Left lobe of liver (tissue), 2 donors: ENCODE measurements around the gene STX16. TPM values are rescaled to one million over a fixed set of nuclear protein-coding genes. Genes with fewer than 3 reads are reported as not detected.

Source experiments
- ATAC-seq: fragments of 200-7000 bp; cut with Tn5 transposase; one replicate; pipeline ENCODE4 v1.9.1; 2020; ENCODE audit warnings: mild to moderate bottlenecking, moderate library complexity
- DNase-seq: peaks from one replicate; pipeline ENCODE4 v3.0.0-alpha.2; 2020; ENCODE audit warnings: low spot score
- total RNA-seq: library from RNA; stranded (reverse); gene quantifications from one replicate; pipeline ENCODE4 v1.2.1, GENCODE V29; 2021
- donor health status: DM: no; HTN: no; CAD: no; lungs with moderate emphysema.
- donor health status: DM: no; HTN: yes; CAD: no.

Gene STX16
- total RNA-seq, 1 donor from 2014 or later, result 25.7 TPM

GRCh38 chr20:58618351-58619076 lies 32.6 kb upstream of the STX16 start:
- no peak for DNase-seq

DNA sequence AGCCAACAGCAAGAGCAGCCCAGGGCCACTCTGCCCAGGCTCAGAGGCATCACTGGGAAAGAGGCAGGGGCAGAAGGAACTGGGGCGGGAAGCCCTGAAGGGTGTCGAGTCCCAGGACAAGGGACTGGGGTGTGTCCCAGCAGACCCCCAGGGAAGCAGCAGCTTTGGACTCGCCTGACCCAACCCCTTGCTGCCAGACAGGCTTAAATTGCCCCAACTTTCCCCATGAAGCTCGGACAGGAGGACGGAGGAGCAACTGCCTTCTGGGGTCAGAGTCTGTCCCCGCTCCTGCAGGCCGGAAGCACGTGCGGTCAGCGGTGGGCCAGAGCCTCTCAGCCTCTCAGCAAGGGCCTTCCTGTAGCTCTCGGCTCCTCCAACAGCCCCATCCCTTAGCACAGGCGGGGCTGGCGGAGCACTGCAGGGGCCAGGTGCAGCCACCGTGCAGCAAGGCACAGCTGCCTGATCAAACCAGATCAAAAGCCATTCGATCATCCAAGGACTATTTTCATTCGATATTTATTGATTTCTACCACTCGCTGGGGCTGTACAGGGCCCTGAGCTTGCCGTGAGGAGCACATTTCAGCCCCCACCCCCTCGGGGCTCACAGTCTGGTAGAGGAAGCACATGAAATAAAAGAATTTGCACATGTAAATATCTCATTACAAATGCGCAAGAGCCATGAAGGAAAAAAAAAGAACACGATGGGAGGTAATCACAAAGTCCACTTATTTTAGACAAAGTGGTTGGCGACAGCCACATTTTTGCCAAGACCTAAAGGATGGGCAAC lies 31.8 kb upstream of the STX16 start:
- ATAC-seq (no peak), DNase-seq (no peak)

More at GRCh38 chr20:58618351-58619076, 32.6 kb upstream of the STX16 start:
- ATAC-seq, result no peak

DNA sequence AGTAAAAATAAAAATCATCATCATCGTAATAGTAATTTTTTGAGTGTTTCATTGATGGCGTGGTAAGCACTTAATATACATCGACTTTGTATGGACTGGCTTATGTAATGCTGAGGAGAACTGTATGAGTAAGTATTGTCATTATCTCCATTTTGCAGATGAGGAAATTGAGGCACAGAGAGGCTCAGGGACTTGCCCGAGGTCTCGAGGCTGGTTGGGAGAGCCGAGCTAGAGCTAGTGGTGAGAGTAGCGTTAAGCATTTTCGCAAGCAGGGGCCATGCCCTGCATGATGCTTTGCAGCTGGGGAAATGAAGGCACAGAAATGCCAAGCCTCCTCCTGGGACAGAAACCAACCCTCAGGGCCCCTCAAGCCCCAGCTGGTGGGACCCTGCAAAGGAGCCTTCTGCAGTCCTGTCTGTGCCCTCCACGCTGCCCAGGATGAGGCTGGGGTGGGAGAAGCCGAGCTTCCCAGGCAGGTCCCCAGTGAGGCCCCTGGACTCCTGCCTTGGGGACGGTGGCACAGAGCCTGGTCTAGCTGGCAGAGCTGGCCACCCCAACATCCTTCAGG lies 31.1 kb upstream of the STX16 start:
- ATAC-seq (no peak), DNase-seq (no peak)

GRCh38 chr20:58621906-58622548 lies 29.1 kb upstream of the STX16 start:
- ATAC-seq (no peak), DNase-seq (no peak)

DNA sequence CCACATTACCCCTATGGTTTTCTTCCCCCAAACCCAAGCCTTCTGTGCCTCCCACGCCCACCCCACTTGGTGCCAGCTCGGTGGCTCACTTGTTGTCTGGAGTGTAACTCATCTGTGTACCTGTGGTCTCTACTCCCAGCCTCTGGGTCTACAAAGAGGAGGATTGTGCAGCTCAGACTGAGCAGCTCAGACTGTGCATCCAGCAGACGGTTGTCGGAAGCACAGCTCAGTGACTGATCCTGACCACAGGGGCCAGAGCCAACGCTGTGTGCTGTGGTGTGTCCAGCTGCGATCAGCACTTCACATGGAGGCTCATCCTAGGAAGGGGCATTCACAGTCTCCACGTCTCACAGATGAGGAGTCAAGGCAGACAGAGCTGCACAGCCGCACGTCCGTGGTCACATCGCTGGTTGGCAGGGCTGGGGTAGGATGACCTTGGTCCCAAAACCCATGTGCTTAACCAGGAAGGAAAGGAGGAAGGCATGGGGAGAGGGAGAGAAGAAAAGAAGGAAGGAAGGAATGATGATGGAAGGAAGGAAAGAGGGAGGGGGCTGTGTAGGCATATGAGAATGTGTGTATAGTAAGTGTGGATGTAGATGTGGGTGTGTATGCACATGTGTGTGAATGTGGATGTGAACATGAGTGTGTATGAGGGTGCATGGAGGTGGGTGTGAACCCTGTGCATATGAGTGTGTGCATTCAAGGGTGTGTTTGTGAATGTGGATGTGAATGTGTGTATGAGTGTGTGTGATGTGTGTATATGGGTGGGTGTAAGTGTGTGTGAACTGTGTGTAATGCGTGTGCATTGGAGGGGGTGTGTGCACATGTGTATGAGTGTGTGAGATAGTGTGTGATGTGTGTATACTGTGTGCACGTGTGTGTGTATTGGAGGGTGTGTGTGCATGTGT lies 28.2 kb upstream of the STX16 start:
- ATAC-seq (no peak), DNase-seq (no peak)

DNA sequence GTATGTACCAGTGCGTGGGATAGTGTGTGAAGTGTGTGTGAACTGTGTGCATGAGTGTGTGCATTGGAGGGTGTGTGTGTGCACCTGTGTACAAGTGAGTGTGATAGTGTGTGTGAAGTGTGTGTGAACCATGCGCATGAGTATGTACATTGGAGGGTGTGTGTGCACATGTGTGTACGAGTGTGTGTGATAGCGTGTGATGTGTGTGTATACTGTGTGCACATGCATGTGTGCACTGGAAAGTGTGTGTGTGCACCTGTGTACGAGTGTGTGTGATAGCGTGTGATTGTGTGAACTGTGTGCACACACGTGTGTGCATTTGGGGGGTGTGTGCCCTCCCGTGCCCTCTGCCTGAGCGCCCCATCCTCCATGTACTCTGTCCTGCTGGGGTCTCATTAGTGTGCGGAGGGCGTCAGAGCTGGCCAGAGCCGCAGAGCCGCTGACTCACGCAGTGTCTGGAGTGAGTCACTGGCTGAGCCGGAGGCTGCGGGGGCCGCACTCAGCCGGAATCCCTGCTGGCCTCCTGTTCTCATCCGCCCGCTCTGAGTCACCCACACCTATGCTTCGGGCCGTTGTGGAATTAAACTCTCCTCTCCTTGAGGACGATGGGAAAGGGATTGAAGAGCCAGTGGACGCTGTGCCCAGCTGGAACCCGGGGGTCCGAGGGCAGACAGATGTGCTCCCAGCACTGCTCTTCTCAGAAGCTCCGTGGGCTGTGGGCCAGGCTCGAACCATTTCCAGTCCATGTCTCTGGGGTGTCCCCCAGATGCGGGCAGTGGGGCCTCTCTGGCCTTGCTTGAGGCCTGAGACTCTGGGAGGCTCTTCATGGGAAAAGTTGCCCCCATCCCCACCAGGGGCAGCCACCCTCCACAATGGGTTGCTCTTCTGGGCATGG lies 27.3 kb upstream of the STX16 start:
- ATAC-seq (no peak), DNase-seq (no peak)

DNA sequence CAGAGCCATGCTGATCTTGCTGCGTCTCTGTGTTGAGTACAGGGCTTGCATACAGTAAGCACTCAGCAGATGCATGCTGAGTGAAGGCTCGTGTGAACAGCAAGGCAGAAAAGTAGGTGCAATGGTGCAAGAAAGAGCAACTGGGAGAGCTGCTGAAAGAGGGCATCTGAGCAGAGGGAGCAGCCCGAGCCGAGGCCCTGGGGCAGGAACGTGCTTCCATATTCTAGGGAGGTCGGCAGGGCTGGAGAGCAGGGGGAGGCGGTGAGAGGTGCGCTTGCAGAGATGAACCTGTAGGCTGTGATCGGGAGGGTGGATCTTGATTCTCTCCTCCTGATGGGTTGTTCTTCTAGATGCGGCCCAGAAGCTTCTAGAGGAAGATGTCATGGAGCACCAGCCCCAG lies 26.4 kb upstream of the STX16 start:
- no peak for DNase-seq
- no peak for ATAC-seq

GRCh38 chr20:58625585-58625984 lies 25.5 kb upstream of the STX16 start:
- no peak for DNase-seq
- ATAC-seq, result no peak

DNA sequence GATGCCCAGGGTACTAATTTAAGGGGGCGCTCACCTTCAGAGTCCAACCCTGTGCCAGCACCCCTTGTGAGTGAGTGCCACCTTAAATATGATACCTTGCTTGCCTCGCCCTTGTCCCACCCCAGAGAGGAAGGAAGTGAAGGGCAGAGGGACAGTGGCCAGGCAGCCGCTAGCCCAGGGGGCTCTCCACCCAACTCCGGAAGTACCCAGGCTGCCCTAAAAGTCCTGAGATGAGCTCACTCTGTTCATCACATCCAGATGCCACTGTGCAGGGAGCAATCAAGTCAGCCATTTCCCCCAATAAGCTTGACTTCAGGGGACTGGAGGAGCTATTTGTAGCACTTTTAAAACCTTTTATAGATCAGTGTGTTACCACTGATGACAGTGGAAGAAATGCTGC lies 25.0 kb upstream of the STX16 start:
- ATAC-seq (no peak), DNase-seq (no peak)

DNA sequence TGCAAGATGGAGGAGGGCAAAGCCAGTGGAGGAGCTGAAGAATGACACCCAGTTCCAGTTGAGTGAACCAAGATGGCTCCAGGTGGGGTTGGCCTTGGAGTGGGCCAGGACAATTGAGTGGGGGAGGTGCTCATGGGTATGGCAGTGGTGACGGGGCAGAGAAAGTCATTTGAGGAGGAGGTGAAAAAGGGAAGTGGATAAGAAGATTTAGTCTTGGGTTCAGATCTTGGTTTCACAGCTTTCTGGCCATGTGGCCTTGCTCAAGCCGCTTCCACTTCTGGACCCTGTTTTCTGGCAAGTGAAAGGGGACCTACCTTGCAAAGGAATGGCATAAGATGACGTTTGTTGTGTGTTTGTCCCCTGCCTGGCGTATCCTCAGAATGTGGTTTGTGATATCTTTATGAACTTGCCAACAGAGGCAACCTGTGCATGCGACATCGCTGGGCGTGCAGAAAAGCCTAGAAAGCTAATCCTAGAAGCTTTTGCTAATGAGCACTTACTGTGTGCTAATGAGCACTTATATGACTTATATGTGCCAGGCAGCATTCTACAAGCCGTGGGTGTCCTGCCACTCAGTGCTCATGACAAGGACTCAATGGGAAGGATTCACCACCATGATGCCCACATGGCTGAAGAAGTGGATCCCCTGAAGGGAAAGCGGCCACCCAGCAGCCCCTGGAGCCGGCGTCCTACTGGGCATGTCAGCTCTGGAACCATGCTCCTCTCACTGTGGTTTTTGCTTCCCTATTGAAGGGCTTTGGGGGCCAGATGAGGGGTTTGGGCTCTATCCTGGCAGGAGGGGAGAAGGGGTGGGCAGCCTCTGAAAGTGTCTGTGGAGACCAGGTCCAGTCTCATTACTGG lies 23.6 kb upstream of the STX16 start:
- ATAC-seq, result no peak

DNA sequence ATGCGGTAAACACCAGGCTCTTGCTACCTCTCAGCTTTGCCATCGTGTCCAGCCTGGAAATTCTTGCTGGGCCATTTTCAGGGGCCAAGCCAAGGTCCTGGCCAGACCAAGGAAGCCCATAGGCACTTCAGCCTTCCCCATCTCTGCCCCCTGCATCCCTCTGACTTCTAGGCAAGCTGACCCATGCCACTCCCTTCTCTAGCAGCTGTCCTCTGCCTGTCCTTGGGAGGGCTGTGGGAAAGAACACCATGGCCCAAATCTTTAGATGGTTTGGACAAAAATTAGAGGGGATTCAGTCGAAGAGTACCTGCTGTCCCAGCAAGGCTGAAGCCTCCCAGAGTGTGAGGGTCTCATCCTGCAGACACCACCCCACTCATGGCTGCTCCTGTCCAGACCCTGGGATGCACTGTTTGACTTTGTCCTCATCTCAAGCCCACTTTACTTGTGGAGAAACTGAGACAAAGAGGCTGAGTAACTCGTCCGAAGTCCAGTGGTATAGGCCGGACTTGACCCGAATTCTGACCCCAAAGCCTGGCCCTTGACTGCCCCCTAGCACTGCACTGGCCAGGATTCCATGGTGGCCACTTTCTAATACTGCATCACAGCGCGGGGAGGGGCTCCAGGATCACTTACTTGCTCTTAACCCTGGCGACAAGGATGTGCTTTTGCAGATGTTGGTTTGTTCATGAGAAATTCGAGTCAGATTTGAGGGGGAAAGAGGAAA lies 22.4 kb upstream of the STX16 start:
- DNase-seq, result no peak
- no peak for ATAC-seq

More for the DNA sequence above, 23.6 kb upstream of the STX16 start:
- no peak for DNase-seq

DNA sequence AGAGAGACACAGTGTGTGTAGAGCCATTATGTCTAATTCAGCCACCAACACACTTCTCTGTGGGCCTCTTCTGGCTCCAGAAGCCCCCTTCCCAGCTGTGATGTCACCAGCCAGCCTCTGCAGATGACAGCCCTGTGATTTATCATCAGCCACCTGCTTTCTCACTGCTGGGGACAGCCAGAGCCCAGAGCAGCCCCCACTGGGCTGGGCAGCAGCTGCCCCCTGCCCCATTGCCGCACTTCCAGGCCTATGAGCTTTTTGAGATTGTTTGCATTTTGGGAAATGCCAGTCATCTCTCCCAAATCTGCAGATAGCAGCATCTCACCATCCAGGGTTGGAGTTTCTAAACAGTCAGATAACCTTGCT lies 21.9 kb upstream of the STX16 start:
- DNase-seq, result no peak
- ATAC-seq, result no peak

DNA sequence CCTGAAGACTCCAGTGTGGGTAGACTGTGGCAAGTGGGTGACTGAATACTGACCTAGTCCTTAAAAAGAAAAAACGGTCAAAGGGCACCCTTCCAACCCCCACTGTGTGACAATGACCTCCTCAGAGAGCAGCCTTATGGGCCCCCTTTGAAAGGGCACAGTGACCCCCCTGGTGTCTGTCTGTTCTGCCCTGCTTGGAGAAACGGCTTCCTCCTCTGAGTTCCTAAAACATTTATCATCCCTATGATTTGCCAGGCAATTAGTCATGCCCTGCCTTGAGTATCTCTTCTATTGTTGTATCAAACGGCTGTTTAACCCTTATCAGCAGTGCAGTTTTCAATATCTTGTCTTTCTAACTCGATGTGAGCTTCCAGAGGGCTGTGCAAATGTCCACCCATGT lies 21.0 kb upstream of the STX16 start:
- DNase-seq (no peak), ATAC-seq (no peak)

GRCh38 chr20:58633161-58634053 lies 17.7 kb upstream of the STX16 start:
- ATAC-seq (no peak), DNase-seq (no peak)

DNA sequence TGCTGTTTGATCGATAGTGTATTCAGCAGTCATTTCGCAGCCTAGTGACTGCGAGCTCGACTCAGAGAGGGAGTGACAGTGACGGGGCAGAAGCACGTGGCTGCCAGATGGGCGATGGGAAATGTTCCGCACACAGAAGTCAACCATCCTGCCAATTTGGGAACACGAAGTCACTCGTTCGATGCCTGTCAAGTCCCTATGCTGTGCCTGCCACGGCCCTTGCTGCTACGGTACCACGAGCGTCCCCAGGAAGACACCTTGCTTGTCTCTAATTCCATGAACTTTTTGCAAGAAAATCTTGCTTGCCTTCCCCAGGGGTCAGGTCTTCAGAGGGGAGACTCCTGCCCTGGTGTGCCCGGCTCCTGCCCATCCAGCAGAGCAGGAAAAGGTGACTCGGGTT lies 17.0 kb upstream of the STX16 start:
- ATAC-seq, result no peak
- no peak for DNase-seq

DNA sequence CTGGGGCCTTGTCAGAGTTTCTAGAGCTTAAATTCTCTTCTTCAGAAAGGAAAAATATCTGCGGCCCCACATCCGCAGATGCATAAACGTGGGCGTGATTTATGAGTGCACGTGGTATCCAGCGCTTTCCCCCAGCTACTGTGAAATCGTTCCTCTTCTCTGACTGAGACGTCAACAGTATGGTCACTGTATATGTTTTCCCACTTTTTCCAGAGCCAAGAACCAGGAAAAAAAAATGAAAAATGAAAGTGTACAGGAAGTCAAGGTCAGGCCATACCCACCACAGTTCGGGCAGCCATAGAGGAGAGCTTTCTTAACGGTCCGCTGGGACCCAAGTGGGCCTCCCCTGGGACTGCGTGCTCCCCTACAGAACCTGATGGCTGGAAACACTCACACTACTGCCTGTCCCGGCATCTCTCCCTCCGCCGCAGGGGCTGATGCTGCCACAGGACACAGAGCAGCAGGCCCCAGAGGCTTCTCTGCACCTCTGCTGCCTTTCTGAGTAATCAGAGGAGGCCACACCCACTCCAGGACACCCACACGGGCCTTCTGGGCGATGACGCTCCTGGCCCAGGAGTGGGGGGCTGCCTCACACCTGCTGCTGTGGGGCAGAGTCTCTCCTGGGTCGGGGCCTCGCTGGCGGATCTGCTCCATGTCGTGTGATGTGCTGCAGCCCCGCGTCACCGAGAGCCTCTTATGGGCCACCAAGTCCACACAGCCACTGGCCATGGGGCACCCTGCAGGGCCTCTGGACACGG lies 16.4 kb upstream of the STX16 start:
- no peak for ATAC-seq
- DNase-seq, result no peak
